Pancreas (tissue), 10 donors: ENCODE measurements around the gene SMIM3. TPM values are rescaled to one million over a fixed set of nuclear protein-coding genes. Genes with fewer than 3 reads are reported as not detected.

Source experiments
- ATAC-seq, 4 donors: fragments of 200-7000 bp; cut with Tn5 transposase; one replicate each; pipeline versions ENCODE4 v1.8.0 to v1.9.1; 2020; ENCODE audit warnings: mild to moderate bottlenecking in 4 of 4, moderate library complexity in 4 of 4
- DNase-seq, 6 donors: peaks; one replicate each; pipeline ENCODE4 v3.0.0-alpha.2; 2020
- FAIRE-seq: peaks from 2 replicates; lab custom pipeline; 2012; peaks lifted over from hg19 to GRCh38; lab: Jason Lieb, UNC
- H3K27ac ChIP-seq, 4 donors: fragments of 200-600 bp; sonication (generic); 1 replicate in 3 of 4; 2 replicates in 1 of 4; pipeline versions ENCODE4 v1.5.0 to v1.8.0; 2020
- H3K27me3 ChIP-seq, 4 donors: fragments of 200-600 bp; one replicate each; pipeline ENCODE4 v1.8.0; 2021
- H3K36me3 ChIP-seq, 3 donors: fragments of 200-600 bp; sonication (generic) in 1 of 3; one replicate each; pipeline versions ENCODE4 v1.5.0 to v1.8.0; 2020 to 2021
- H3K4me1 ChIP-seq, 3 donors: fragments of 200-600 bp; one replicate each; pipeline ENCODE4 v1.8.0; 2021
- H3K4me3 ChIP-seq, 4 donors: fragments of 200-600 bp; sonication (generic) in 2 of 4; one replicate each; pipeline versions ENCODE4 v1.5.0 to v1.8.0; 2020 to 2021
- H3K9me3 ChIP-seq, 4 donors: fragments of 200-600 bp; one replicate each; pipeline ENCODE4 v1.8.0; 2021
- WGBS, 2 donors: extraction: QIAGEN DNeasy Blood & Tissue Kit; methylation state at CpG; one replicate each; pipeline ENCODE4 v1.1.7; 2013; 5-methylcytosine and 5-hydroxymethylcytosine counted together
- intact Hi-C, 3 donors: fragments of 100-400 bp; cut with DNase I; formaldehyde crosslinking; loops; one replicate each; pipeline versions ENCODE4 v1.11.1 to v1.14.2; 2022
- polyA plus RNA-seq, 2 donors: library from polyadenylated mRNA; stranded (reverse); fragments of 200-250 nt; gene quantifications; one replicate each; pipeline ENCODE4 v1.2.3, GENCODE V29; 2013
- total RNA-seq, 6 donors: library from RNA; stranded (reverse); fragmentation: NEBNext Ultra II Directional in 4 of 6; extraction: Animal tissue kit (Norgen Biotek cat#: 25700) in 4 of 6; gene quantifications; one replicate each; pipeline versions ENCODE4 v1.2.1 to v1.2.4, GENCODE V29; 2021 to 2023
- TF ChIP-seq, protein P1 (sequence below), 4 donors: fragments of 200-600 bp; sonication (generic) in 3 of 4; IDR thresholded peaks; one replicate each; pipeline versions ENCODE4 v1.5.0 to v1.8.0; 2021; ENCODE audit warnings: antibody characterized with exemption in 4 of 4
- donor health status: healthy with polysubstance abuse.
- donor health status: DM: no; HTN: no; CAD: no; lungs with moderate emphysema.
- donor health status: DM: no; HTN: no; CAD: no.
- donor health status: control.
- donor health status: control.
- donor health status: Bipolar disorder and iron deficiency.
- donor health status: DM: yes; HTN: yes; CAD: no.
- donor health status: DM: no; HTN: no; CAD: no.
- donor health status: DM: no; HTN: no; CAD: no.
- donor health status: DM: yes; HTN: yes; CAD: no.

Gene SMIM3
- total and polyA plus RNA-seq, 8 donors = 9.7 to 33.1 (median 13.2) TPM

DNA sequence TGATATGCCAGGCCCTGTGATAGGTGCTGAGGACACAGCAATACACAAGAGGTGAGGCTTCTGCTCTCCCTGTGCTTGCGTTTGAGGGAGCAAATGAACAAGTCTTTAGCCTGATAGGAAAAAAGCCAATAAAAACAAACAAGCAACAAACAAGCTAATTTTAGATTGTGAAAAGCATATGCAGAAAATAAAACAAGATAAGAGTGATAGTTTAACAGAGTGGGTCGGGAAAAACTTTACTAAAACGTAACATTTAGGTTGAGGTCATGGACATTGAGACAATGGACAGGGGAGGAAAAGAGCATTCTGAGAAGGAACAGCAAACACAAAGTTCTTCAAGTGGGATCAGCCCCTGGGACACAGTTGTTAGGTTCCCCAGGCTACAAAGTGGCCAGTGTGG is 4.3 kb downstream of the SMIM3 start:
- no peak for FAIRE-seq
- H3K4me3 ChIP-seq = no peak overlapping the region
- peaks cover 17 to 34% (median 32%) of the 10 kb centered on the region in 3 donors for H3K4me1 ChIP-seq
- H3K27me3 ChIP-seq = no peaks in the 10 kb centered on the region
- H3K9me3 ChIP-seq = no peaks in the 10 kb centered on the region
- no peak for DNase-seq
- WGBS, 2 donors = 4 to 6% methylated on average over 3 of the region's 3 CpGs
- no peak for ATAC-seq
- TF ChIP-seq, protein P1, sequence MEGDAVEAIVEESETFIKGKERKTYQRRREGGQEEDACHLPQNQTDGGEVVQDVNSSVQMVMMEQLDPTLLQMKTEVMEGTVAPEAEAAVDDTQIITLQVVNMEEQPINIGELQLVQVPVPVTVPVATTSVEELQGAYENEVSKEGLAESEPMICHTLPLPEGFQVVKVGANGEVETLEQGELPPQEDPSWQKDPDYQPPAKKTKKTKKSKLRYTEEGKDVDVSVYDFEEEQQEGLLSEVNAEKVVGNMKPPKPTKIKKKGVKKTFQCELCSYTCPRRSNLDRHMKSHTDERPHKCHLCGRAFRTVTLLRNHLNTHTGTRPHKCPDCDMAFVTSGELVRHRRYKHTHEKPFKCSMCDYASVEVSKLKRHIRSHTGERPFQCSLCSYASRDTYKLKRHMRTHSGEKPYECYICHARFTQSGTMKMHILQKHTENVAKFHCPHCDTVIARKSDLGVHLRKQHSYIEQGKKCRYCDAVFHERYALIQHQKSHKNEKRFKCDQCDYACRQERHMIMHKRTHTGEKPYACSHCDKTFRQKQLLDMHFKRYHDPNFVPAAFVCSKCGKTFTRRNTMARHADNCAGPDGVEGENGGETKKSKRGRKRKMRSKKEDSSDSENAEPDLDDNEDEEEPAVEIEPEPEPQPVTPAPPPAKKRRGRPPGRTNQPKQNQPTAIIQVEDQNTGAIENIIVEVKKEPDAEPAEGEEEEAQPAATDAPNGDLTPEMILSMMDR (IDR thresholded peaks at IDR 0.05) = no peak
- no peaks in the 10 kb centered on the region for H3K36me3 ChIP-seq
- H3K27ac ChIP-seq = peak overlapping the region in 3 of 4 donors; percentile 15 to 75 (median 73)
- intact Hi-C loops = no loop called here

DNA sequence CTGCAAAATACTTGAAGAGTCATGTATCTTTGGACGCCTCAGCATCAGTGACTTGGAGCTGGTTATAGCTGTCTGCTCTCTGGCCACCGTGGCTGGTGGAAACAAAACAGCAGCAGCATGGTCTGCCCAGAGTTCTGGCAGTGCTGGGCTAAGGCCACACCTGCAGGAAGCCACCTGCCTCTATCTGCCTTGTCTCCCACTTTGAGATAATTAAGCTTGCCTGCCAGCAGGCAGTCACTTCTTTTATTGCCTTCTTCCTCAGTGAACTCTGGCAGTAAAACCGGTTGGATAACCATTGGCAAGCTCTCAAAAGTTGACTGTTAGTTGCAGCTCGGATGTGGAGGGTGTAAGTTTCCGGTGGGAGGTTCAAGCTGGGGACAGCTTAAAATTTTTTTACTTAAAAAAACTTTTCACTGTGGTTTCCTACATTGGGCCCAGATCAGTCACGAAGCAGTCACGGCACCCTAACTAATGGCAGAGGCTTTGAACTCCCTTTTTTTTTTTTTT is 4.9 kb downstream of the SMIM3 start:
- TF ChIP-seq, protein P1 (IDR thresholded peaks at IDR 0.05) = no peak
- H3K4me3 ChIP-seq = peak overlapping the region in 1 of 4 donors; percentile 14

DNA sequence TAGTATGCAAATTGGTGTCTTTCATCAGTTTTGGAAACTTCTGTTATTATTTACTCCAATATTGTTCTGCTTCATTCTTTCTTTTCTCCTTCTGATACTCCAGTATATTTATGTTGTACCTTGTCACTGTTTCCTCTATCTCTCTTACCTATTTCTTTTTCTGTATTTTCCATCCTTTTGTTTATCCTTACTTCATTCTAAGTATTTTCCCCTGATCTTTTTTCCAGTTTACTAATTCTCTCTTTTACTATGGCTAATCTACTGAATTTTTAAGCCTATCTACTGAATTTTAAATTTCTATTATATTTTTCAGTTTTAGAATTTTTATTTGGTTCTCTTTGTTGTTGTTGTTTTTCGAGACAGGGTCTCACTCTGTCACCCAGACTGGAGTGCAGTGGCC is 7.4 kb downstream of the SMIM3 start:
- H3K9me3 ChIP-seq = no peaks in the 10 kb centered on the region
- no peaks in the 10 kb centered on the region for H3K36me3 ChIP-seq
- intact Hi-C loops = no loop called here
- no peaks in the 10 kb centered on the region for H3K27me3 ChIP-seq
- TF ChIP-seq, protein P1 (IDR thresholded peaks at IDR 0.05) = no peak
- H3K27ac ChIP-seq = no peak overlapping the region
- WGBS, 2 donors = 98 to 100% methylated on average over 1 of the region's 1 CpG
- no peak for ATAC-seq
- FAIRE-seq = no peak
- DNase-seq = no peak
- H3K4me1 ChIP-seq = peaks cover 17 to 50% (median 29%) of the 10 kb centered on the region in 3 donors
- no peak overlapping the region for H3K4me3 ChIP-seq

More for the DNA sequence above, 4.9 kb downstream of the SMIM3 start:
- ATAC-seq (peak; percentile 42 to 60 (median 56)), FAIRE-seq (peak; percentile 77), DNase-seq (peak in 5 of 6 donors; percentile 55 to 73 (median 72))
- H3K27ac ChIP-seq = peak overlapping the region in 3 of 4 donors; percentile 15 to 75 (median 73)
- intact Hi-C loops = no loop called here
- H3K9me3 ChIP-seq = no peaks in the 10 kb centered on the region
- 2 to 3% methylated on average over 7 of the region's 7 CpGs for WGBS, 2 donors
- H3K36me3 ChIP-seq = no peaks in the 10 kb centered on the region
- no peaks in the 10 kb centered on the region for H3K27me3 ChIP-seq
- peaks cover 17 to 35% (median 31%) of the 10 kb centered on the region in 3 donors for H3K4me1 ChIP-seq

DNA sequence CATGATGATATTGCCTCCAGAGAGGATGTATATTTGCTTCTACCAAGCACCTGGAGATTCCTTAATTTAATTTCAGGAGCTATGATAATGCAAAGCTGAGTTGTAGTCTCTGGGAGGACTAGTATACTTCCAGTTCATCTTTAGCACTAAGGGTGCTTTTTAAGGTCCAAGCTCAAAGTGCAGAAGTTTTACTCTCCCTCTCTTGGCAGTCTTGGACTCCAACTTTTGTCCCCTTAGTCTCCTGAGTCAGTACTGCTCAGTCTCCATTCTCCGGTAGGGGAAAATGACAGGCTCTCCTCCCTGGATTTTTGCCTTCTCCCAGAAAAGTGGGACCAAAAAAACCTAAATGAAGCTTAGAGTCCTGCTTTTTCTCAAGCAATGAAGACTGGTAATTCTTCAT is 8.3 kb downstream of the SMIM3 start:
- H3K36me3 ChIP-seq = no peaks in the 10 kb centered on the region
- TF ChIP-seq, protein P1 (IDR thresholded peaks at IDR 0.05) = no peak
- H3K27me3 ChIP-seq = no peaks in the 10 kb centered on the region
- no peak for ATAC-seq
- intact Hi-C loops = no loop called here
- H3K27ac ChIP-seq = no peak overlapping the region
- 78 to 86% methylated on average over 1 of the region's 1 CpG for WGBS, 2 donors
- no peak overlapping the region for H3K4me3 ChIP-seq
- H3K9me3 ChIP-seq = no peaks in the 10 kb centered on the region
- FAIRE-seq = no peak
- no peak for DNase-seq
- H3K4me1 ChIP-seq = peaks cover 17 to 41% (median 29%) of the 10 kb centered on the region in 3 donors

DNA sequence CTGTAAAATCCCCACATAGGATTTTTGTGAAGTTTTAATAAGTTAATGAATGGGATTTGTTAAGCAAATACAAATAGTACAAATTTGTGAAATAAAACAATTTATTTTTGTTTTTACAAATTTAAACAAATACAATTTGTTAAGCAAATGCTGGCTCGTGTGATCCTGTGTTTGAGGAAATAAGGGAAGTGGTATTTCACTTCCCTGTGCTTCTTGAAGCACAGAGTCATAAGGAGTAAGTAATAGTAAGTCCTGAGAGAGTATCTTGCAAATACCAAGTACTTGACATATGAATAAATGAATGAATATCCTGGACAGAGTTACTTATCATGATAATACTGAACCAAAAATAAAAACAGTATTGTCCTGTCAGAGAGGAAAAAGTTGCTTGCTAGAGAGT is 9.1 kb downstream of the SMIM3 start:
- H3K4me1 ChIP-seq = peaks cover 14 to 35% (median 27%) of the 10 kb centered on the region in 3 donors
- 37 to 49% methylated on average over 1 of the region's 1 CpG for WGBS, 2 donors
- no peaks in the 10 kb centered on the region for H3K9me3 ChIP-seq
- H3K4me3 ChIP-seq = no peak overlapping the region
- ATAC-seq (no peak), FAIRE-seq (no peak), DNase-seq (no peak)
- no peaks in the 10 kb centered on the region for H3K36me3 ChIP-seq
- no peaks in the 10 kb centered on the region for H3K27me3 ChIP-seq
- no peak overlapping the region for H3K27ac ChIP-seq
- intact Hi-C loops = no loop called here
- TF ChIP-seq, protein P1 (IDR thresholded peaks at IDR 0.05) = no peak
